ENCODE measurements around the gene DCDC2C. TPM values are rescaled to one million over a fixed set of nuclear protein-coding genes. Genes with fewer than 3 reads are reported as not detected.

DCDC2C gene
- total RNA-seq, 4 donors from 2014 or later, result 0.19 to 4.0 TPM; not detected in 2

GRCh38 chr2:3674066-3674845, 29.1 kb upstream of the DCDC2C start:
- no peak overlapping the region for H3K4me3 ChIP-seq
- H3K27me3 ChIP-seq, result peaks cover 21% of the 10 kb centered on the region
- H3K9me3 ChIP-seq, result no peaks in the 10 kb centered on the region
- no peak overlapping the region for H3K27ac ChIP-seq
- WGBS, 2 donors (ENCODE audit: low coverage in 1 of 2), result 90 to 93% methylated on average over 3 to 9 of the region's 9 CpGs
- TF ChIP-seq POLR2A (IDR thresholded peaks at IDR 0.05) (no peak), POLR2AphosphoS5 (IDR thresholded peaks at IDR 0.05) (no peak), EP300 (IDR thresholded peaks at IDR 0.05) (no peak), CTCF (IDR thresholded peaks at IDR 0.05) (no peak)
- no peak for ATAC-seq
- no peaks in the 10 kb centered on the region for H3K4me1 ChIP-seq
- no peaks in the 10 kb centered on the region for H3K36me3 ChIP-seq

GRCh38 chr2:3675687-3676086, 27.7 kb upstream of the DCDC2C start:
- H3K9me3 ChIP-seq, result no peaks in the 10 kb centered on the region
- peaks cover 11% of the 10 kb centered on the region for H3K27me3 ChIP-seq
- no peak overlapping the region for H3K27ac ChIP-seq
- WGBS, 2 donors (ENCODE audit: low coverage in 1 of 2), result 89 to 91% methylated on average over 3 to 4 of the region's 4 CpGs
- H3K36me3 ChIP-seq, result no peaks in the 10 kb centered on the region
- ATAC-seq, result no peak
- H3K4me1 ChIP-seq, result no peaks in the 10 kb centered on the region
- no peak overlapping the region for H3K4me3 ChIP-seq
- TF ChIP-seq POLR2A (IDR thresholded peaks at IDR 0.05) (no peak), CTCF (IDR thresholded peaks at IDR 0.05) (no peak), EP300 (IDR thresholded peaks at IDR 0.05) (no peak), POLR2AphosphoS5 (IDR thresholded peaks at IDR 0.05) (no peak)

- no peak for TF ChIP-seq POLR2A (IDR thresholded peaks at IDR 0.05)
- TF ChIP-seq EP300 (IDR thresholded peaks at IDR 0.05), result no peak
- no peak for TF ChIP-seq POLR2AphosphoS5 (IDR thresholded peaks at IDR 0.05)
- TF ChIP-seq CTCF (IDR thresholded peaks at IDR 0.05), result no peak
- H3K36me3 ChIP-seq, result no peaks in the 10 kb centered on the region
- 79 to 100% methylated on average over 2 to 6 of the region's 9 CpGs for WGBS, 2 donors (ENCODE audit: low coverage in 1 of 2)
These were observed 25.9 kb upstream of the DCDC2C start for GRCh38 chr2:3677436-3677835.

GRCh38 chr2:3678212-3678611, 25.2 kb upstream of the DCDC2C start:
- TF ChIP-seq POLR2AphosphoS5 (IDR thresholded peaks at IDR 0.05) (no peak), POLR2A (IDR thresholded peaks at IDR 0.05) (no peak), EP300 (IDR thresholded peaks at IDR 0.05) (no peak), CTCF (IDR thresholded peaks at IDR 0.05) (no peak)
- Histone ChIP-seq H3K27me3 (peaks cover 5% of the 10 kb centered on the region), H3K27ac (no peak overlapping the region), H3K36me3 (no peaks in the 10 kb centered on the region), H3K9me3 (no peaks in the 10 kb centered on the region), H3K4me1 (no peaks in the 10 kb centered on the region), H3K4me3 (no peak overlapping the region)
- 55 to 92% methylated on average over 2 to 3 of the region's 9 CpGs for WGBS, 2 donors (ENCODE audit: low coverage in 1 of 2)
- ATAC-seq, result no peak

More at GRCh38 chr2:3677436-3677835, 25.9 kb upstream of the DCDC2C start:
- no peak for ATAC-seq
- Histone ChIP-seq H3K27ac (no peak overlapping the region), H3K4me3 (no peak overlapping the region), H3K9me3 (no peaks in the 10 kb centered on the region), H3K27me3 (peaks cover 11% of the 10 kb centered on the region), H3K4me1 (no peaks in the 10 kb centered on the region)

GRCh38 chr2:3679180-3679579, 24.2 kb upstream of the DCDC2C start:
- TF ChIP-seq POLR2A (IDR thresholded peaks at IDR 0.05) (no peak), CTCF (IDR thresholded peaks at IDR 0.05) (no peak), POLR2AphosphoS5 (IDR thresholded peaks at IDR 0.05) (no peak), EP300 (IDR thresholded peaks at IDR 0.05) (no peak)
- ATAC-seq, result no peak
- Histone ChIP-seq H3K4me3 (no peak overlapping the region), H3K4me1 (no peaks in the 10 kb centered on the region), H3K9me3 (no peaks in the 10 kb centered on the region), H3K36me3 (no peaks in the 10 kb centered on the region), H3K27me3 (peaks cover 5% of the 10 kb centered on the region), H3K27ac (no peak overlapping the region)
- 95% methylated on average over 2 of the region's 2 CpGs; no CpG with 5 or more reads in 1 of the 2 donors for WGBS, 2 donors (ENCODE audit: low coverage in 1 of 2)
